SJSA1 (cell line): ENCODE results near the gene MPO. TPM values are rescaled to one million over a fixed set of nuclear protein-coding genes. Genes with fewer than 3 reads are reported as not detected.
A peak's percentile ranks its signal among the peaks of the same experiment; 100 is the strongest.

Source experiments
- DNase-seq, 2 experiments: peaks; one replicate each; pipeline ENCODE4 v3.0.0-alpha.2; 2015 to 2020; ENCODE audit warnings: low spot score in 2 of 2, low read depth in 1 of 2
- H3K27ac ChIP-seq: fragments of 250-450 bp; sonication (Bioruptor Pico); 2 replicates; pipeline ENCODE4 v1.5.1; 2020; ENCODE audit warnings: mild to moderate bottlenecking, moderate library complexity
- H3K27me3 ChIP-seq: fragments of 250-450 bp; sonication (Bioruptor Pico); replicated peaks from 2 replicates; pipeline ENCODE4 v1.5.1; 2020; ENCODE audit warnings: mild to moderate bottlenecking, moderate library complexity
- H3K36me3 ChIP-seq: fragments of 250-450 bp; sonication (Bioruptor Pico); 2 replicates; pipeline ENCODE4 v1.5.1; 2020; ENCODE audit warnings: mild to moderate bottlenecking
- H3K4me1 ChIP-seq: fragments of 250-450 bp; sonication (Bioruptor Pico); replicated peaks from 2 replicates; pipeline ENCODE4 v1.6.1; 2021; ENCODE audit warnings: mild to moderate bottlenecking
- H3K4me3 ChIP-seq: fragments of 250-450 bp; sonication (Bioruptor Pico); 2 replicates; pipeline ENCODE4 v1.5.1; 2020; ENCODE audit warnings: mild to moderate bottlenecking
- H3K9me3 ChIP-seq: fragments of 250-450 bp; sonication (Bioruptor Pico); replicated peaks from 2 replicates; pipeline ENCODE4 v1.5.1; 2020; ENCODE audit warnings: mild to moderate bottlenecking
- total RNA-seq: library from RNA; depleted of rRNA; stranded (reverse); fragments of >200 nt; shearing (Covaris generic); gene quantifications from 2 replicates; pipeline ENCODE4 v1.2.3, GENCODE V29; 2014

MPO gene
- total RNA-seq, 1 experiment from 2014 or later = not detected

- no peaks in the 10 kb centered on the region for H3K36me3 ChIP-seq
- no peak overlapping the region for H3K4me3 ChIP-seq
- peak in 1 of 2 experiments; percentile 28 for DNase-seq
- 0 out of 2 replicates have a peak, but pooled peaks cover 4% of the 10 kb centered on the region for H3K9me3 ChIP-seq
- peaks cover 70% of the 10 kb centered on the region for H3K27me3 ChIP-seq
- no peak overlapping the region for H3K27ac ChIP-seq
- no peaks in the 10 kb centered on the region for H3K4me1 ChIP-seq
Observed at GRCh38 chr17:58264407-58265103, 16.2 kb downstream of the MPO start.

- peaks cover 69% of the 10 kb centered on the region for H3K27me3 ChIP-seq
- 0 out of 2 replicates have a peak, but pooled peaks cover 4% of the 10 kb centered on the region for H3K9me3 ChIP-seq
- no peak overlapping the region for H3K27ac ChIP-seq
- H3K4me3 ChIP-seq = no peak overlapping the region
- peak in 1 of 2 experiments; percentile 8 for DNase-seq
- H3K36me3 ChIP-seq = no peaks in the 10 kb centered on the region
- H3K4me1 ChIP-seq = no peaks in the 10 kb centered on the region
Observed at GRCh38 chr17:58263773-58264172, 17.0 kb downstream of the MPO start.

DNA sequence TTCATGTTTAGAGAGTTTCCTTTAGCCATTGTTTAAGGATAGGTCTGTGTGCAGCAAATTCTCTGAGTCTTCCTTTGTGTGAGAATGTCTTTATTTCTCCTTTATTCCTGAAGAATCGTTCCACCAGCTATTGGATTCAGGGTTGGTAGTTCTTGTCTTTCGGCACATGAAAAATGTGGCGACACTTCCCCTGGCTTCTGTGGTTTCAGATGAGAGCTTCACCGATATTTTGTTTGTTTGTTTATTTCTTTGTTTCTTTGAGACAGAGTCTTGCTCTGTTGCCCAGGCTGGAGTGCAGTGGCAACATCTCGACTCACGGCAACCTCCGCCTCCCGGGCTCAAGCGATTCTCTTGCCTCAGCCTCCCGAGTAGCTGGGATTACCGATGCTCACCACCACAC lies 18.6 kb downstream of the MPO start:
- peaks cover 68% of the 10 kb centered on the region for H3K27me3 ChIP-seq
- H3K4me1 ChIP-seq = no peaks in the 10 kb centered on the region
- 0 out of 2 replicates have a peak, but pooled peaks cover 4% of the 10 kb centered on the region for H3K9me3 ChIP-seq
- peak in 1 of 2 experiments; percentile 16 for DNase-seq
- H3K4me3 ChIP-seq = no peak overlapping the region
- no peaks in the 10 kb centered on the region for H3K36me3 ChIP-seq
- no peak overlapping the region for H3K27ac ChIP-seq

DNA sequence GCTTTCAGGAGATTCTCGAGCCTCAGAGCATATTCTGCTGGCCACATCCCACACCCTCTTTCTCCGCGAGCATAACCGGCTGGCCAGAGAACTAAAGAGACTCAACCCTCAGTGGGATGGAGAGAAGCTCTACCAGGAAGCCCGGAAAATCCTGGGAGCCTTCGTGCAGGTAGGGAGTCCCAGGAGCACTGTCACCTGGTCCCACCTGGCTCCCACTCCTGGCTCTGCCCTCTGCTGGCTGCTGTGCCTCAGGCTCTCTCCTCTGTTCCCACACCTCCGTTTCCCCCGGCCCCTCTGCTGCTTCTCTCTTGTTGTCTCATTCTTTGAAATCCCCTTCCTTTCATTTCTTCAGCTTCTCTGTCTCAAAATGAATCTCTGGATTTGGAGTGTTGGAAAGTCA lies 25.9 kb downstream of the MPO start:
- no peak overlapping the region for H3K4me3 ChIP-seq
- peak in 1 of 2 experiments; percentile 35 for DNase-seq
- H3K4me1 ChIP-seq = peaks cover under 1% of the 10 kb centered on the region; the same call in 1 of the 2 replicates
- no peak overlapping the region for H3K27ac ChIP-seq
- no peaks in the 10 kb centered on the region for H3K36me3 ChIP-seq
- H3K9me3 ChIP-seq = no peaks in the 10 kb centered on the region
- H3K27me3 ChIP-seq = peaks cover 77% of the 10 kb centered on the region

- Histone ChIP-seq H3K9me3 (0 out of 2 replicates have a peak, but pooled peaks cover 2% of the 10 kb centered on the region), H3K36me3 (0 out of 2 replicates have a peak, but pooled peaks cover 3% of the 10 kb centered on the region), H3K27me3 (peaks cover 79% of the 10 kb centered on the region), H3K27ac (no peak overlapping the region), H3K4me3 (no peak overlapping the region), H3K4me1 (peaks cover 9% of the 10 kb centered on the region)
- no peak for DNase-seq
Observed at GRCh38 chr17:58253082-58253481, 27.7 kb downstream of the MPO start.

DNA sequence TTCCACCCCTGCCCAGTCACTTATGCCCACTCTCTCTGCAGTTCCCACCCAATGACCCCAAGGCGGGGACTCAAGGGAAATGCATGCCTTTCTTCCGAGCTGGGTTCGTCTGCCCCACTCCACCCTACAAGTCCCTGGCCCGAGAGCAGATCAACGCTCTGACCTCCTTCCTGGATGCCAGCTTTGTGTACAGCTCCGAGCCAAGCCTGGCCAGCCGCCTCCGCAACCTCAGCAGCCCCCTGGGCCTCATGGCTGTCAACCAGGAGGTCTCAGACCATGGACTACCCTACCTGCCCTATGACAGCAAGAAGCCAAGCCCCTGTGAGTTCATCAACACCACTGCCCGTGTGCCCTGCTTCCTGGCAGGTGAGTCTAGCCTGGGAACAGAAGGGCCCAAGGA lies 28.6 kb downstream of the MPO start:
- Histone ChIP-seq H3K9me3 (0 out of 2 replicates have a peak, but pooled peaks cover 4% of the 10 kb centered on the region), H3K4me1 (peaks cover 13% of the 10 kb centered on the region), H3K36me3 (0 out of 2 replicates have a peak, but pooled peaks cover 3% of the 10 kb centered on the region), H3K27me3 (peaks cover 77% of the 10 kb centered on the region), H3K27ac (no peak overlapping the region), H3K4me3 (no peak overlapping the region)
- peak in 1 of 2 experiments; percentile 38 for DNase-seq

GRCh38 chr17:58250344-58251011 lies 30.3 kb downstream of the MPO start:
- Histone ChIP-seq H3K4me3 (no peak overlapping the region), H3K36me3 (0 out of 2 replicates have a peak, but pooled peaks cover 3% of the 10 kb centered on the region), H3K27me3 (peaks cover 83% of the 10 kb centered on the region), H3K4me1 (peaks cover 13% of the 10 kb centered on the region), H3K27ac (no peak overlapping the region), H3K9me3 (0 out of 2 replicates have a peak, but pooled peaks cover 4% of the 10 kb centered on the region)
- peak in 1 of 2 experiments; percentile 40 for DNase-seq

DNA sequence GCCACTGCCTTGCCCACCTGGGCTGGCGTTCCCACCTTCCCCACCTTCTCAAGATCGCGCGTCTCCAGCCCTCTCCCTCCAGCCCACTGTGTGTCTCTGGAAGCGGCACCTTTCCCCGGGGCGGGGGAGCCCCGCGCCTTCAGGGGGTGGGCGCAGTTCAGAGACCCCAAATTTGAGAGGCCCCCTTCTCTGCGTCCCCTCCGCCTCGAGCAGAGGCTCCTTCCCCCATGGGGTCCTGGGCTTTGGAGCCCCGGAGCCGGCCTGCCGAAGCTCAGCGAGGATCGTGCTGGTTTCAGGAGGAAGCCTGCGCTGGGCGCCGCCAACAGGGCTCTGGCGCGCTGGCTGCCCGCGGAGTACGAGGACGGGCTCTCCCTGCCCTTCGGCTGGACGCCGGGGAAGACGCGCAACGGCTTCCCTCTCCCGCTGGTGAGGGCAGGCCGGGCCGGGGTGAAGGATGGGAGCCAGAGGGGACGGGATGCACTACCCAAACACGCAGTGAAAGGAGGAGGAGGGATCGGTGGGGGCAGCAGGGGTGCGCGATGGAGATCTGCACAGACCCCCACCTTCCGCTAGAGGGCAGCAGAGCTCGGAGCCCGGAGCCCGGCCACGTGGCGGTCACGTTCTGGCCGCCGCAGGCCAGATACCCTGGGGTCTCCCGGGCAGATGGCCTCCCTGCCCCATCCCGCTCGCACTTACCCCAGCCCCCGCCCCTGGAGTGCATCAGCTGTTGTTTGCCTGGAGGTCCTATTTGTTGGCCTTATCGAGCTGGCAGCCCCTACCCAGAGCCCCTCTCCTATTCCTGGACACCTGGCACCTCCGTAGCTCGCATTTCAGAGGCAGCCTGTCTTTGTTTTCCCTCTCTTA lies 31.2 kb downstream of the MPO start:
- H3K27ac ChIP-seq = no peak overlapping the region
- DNase-seq = peak; percentile 67 to 72
- H3K9me3 ChIP-seq = 0 out of 2 replicates have a peak, but pooled peaks cover 4% of the 10 kb centered on the region
- H3K36me3 ChIP-seq = 0 out of 2 replicates have a peak, but pooled peaks cover 3% of the 10 kb centered on the region
- peaks cover 13% of the 10 kb centered on the region for H3K4me1 ChIP-seq
- peak overlapping the region; percentile 31 for H3K4me3 ChIP-seq
- H3K27me3 ChIP-seq = peaks cover 86% of the 10 kb centered on the region

- H3K4me1 ChIP-seq = peaks cover 13% of the 10 kb centered on the region
- 0 out of 2 replicates have a peak, but pooled peaks cover 4% of the 10 kb centered on the region for H3K9me3 ChIP-seq
- no peak for DNase-seq
- H3K27me3 ChIP-seq = peaks cover 89% of the 10 kb centered on the region
- no peak overlapping the region for H3K4me3 ChIP-seq
- no peak overlapping the region for H3K27ac ChIP-seq
- 0 out of 2 replicates have a peak, but pooled peaks cover 3% of the 10 kb centered on the region for H3K36me3 ChIP-seq
Observed at GRCh38 chr17:58248955-58249269, 31.8 kb downstream of the MPO start.

DNA sequence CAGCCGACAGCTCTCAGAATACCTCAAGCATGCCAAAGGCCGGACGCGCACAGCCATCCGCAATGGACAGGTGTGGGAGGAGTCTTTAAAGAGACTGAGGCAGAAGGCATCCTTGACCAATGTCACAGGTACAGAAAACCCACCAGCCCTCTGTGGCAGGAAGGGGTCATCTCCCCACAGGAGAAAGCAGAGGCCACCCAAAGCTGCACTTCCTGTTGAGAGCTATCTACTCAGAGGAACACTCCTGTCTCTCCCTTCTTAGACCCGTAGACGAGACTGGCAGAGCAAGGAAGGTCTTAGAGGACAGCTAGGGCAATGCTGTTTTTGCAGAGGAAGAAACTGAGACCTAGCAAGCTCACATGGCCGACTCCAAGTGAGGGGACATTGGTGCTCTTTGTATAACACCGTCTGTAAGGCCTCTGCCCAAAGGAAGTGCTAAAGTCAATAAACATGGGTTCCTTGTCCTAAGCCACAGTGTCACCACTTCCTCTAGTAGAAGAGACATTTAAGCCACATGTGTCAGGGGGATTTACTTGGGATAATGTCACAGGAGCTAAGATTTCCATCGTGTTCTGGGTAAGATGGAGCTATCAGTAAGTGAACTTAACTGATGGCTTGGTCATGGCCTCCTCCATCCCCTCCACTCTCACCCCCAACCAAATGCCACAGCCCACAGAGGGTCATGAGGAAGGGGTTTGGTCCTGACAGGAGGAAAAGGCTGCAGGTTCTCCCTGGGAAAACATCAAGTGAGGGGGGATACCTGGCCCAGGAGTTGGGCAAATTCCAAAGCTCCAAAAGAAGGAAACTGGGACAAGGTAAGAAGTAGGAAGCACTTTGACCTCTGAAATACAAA lies 33.0 kb downstream of the MPO start:
- H3K27ac ChIP-seq = no peak overlapping the region
- peak in 1 of 2 experiments; percentile 41 for DNase-seq
- peaks cover 89% of the 10 kb centered on the region for H3K27me3 ChIP-seq
- H3K4me3 ChIP-seq = no peak overlapping the region
- H3K4me1 ChIP-seq = peaks cover 13% of the 10 kb centered on the region
- 0 out of 2 replicates have a peak, but pooled peaks cover 4% of the 10 kb centered on the region for H3K9me3 ChIP-seq
- H3K36me3 ChIP-seq = 0 out of 2 replicates have a peak, but pooled peaks cover 3% of the 10 kb centered on the region

DNA sequence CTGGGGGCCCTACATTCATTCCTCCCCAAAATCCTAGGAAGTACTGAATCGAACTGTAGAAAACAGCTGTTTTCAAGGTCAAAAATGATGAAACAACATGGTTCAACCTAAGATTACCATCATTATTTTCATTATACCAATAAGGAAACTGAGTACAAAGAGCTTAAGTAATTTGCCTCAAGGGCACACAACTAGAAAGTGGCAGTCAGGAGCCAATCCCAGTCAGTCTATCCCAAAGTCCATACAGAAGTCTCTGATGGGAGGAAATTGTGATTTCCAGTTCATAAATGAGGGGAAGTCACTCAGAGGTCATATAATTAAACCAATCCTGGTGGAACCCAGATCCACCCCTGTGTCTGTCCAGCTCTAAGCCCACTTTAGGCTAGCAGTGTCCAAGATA lies 34.0 kb downstream of the MPO start:
- no peak overlapping the region for H3K27ac ChIP-seq
- H3K27me3 ChIP-seq = peaks cover 87% of the 10 kb centered on the region
- H3K4me3 ChIP-seq = no peak overlapping the region
- DNase-seq = no peak
- H3K4me1 ChIP-seq = peaks cover 13% of the 10 kb centered on the region
- 0 out of 2 replicates have a peak, but pooled peaks cover 3% of the 10 kb centered on the region for H3K36me3 ChIP-seq
- 0 out of 2 replicates have a peak, but pooled peaks cover 4% of the 10 kb centered on the region for H3K9me3 ChIP-seq

DNA sequence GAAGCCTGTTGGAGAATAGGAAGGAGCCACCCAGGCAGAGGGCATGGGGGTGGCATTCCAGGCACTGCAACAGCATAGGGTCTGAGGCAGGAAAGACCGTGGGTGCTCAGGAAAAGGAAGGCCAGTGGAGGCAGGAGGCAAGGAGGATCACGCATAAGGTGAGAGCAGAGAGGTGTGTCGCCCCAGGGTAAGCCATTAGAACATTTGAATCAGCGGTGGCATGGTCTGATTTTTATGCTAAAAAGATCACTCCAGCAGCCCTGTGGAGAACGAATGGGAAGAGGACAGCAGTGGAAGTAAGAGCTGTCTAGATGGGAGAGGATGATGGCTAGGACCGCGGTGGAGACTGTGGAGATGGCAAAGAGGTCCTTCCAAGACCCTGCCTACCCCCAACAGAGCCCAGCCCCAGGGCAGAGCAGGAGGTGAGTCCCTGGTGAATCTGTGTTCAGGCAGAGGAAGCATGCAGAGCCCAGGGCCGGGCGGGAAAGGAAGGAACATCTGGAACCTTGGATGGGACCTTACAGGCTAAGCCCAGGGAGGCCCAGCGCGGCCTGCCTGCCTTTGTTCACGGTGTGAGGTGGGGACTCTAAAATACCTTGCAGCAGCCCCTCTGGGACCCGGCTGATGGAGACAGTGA lies 34.5 kb downstream of the MPO start:
- H3K4me3 ChIP-seq = no peak overlapping the region
- H3K36me3 ChIP-seq = 0 out of 2 replicates have a peak, but pooled peaks cover 3% of the 10 kb centered on the region
- peaks cover 13% of the 10 kb centered on the region for H3K4me1 ChIP-seq

More for the DNA sequence above, 34.5 kb downstream of the MPO start:
- Histone ChIP-seq H3K27me3 (peaks cover 87% of the 10 kb centered on the region), H3K9me3 (0 out of 2 replicates have a peak, but pooled peaks cover 4% of the 10 kb centered on the region), H3K27ac (no peak overlapping the region)
- DNase-seq = peak in 1 of 2 experiments; percentile 45
